Activated CD8-positive, alpha-beta T cell treated with anti-CD3 and anti-CD28 coated beads for 36 hours (primary cell): ENCODE measurements around the gene DNM3. TPM values are rescaled to one million over a fixed set of nuclear protein-coding genes. Genes with fewer than 3 reads are reported as not detected.

Experiments
- ATAC-seq: fragments of 200-7000 bp; cut with Tn5 transposase; one replicate; pipeline ENCODE4 v1.10.0; 2021; ENCODE audit warnings: mild to moderate bottlenecking, moderate library complexity
- CTCF ChIA-PET: fragments of 350-600 bp; sonication (Branson Sonifier 250); formaldehyde crosslinking; loops from one replicate; lab custom pipeline; 2021; ENCODE audit warnings: antibody characterized with exemption; lab: Charles Lee
- POLR2A ChIA-PET: fragments of 350-600 bp; sonication (Branson Sonifier 250); formaldehyde crosslinking; loops from one replicate; lab custom pipeline; 2021; ENCODE audit warnings: antibody characterized with exemption; lab: Charles Lee
- DNase-seq: peaks from one replicate; pipeline ENCODE4 v3.0.0-alpha.2; 2020
- H3K27ac Mint-ChIP-seq: one replicate; pipeline ENCODE4 v1.8.0; 2021; ENCODE audit warnings: mild to moderate bottlenecking, mixed read lengths
- H3K27me3 Mint-ChIP-seq: one replicate; pipeline ENCODE4 v1.8.0; 2021; ENCODE audit warnings: mixed read lengths
- H3K36me3 Mint-ChIP-seq: one replicate; pipeline ENCODE4 v1.8.0; 2021; ENCODE audit warnings: low read depth, mixed read lengths
- H3K4me1 Mint-ChIP-seq: one replicate; pipeline ENCODE4 v1.8.0; 2021; ENCODE audit warnings: low read depth, mixed read lengths
- H3K4me3 Mint-ChIP-seq: one replicate; pipeline ENCODE4 v1.8.0; 2021; ENCODE audit warnings: mild to moderate bottlenecking, moderate library complexity, mixed read lengths
- H3K9me3 Mint-ChIP-seq: one replicate; pipeline ENCODE4 v1.8.0; 2021; ENCODE audit warnings: mixed read lengths
- CTCF ChIP-seq: fragments of 200-600 bp; IDR thresholded peaks from one replicate; pipeline ENCODE4 v1.8.0; 2022; ENCODE audit warnings: antibody characterized with exemption, mild to moderate bottlenecking
- intact Hi-C: fragments of 100-400 bp; cut with micrococcal nuclease; formaldehyde crosslinking; loops from one replicate; pipeline ENCODE4 v1.10.0; 2022
- total RNA-seq, 2 experiments: library from RNA; stranded (reverse); gene quantifications; one replicate each; pipeline ENCODE4 v1.2.3, GENCODE V29; 2021

The DNM3 gene
- total RNA-seq, 2 experiments from 2014 or later = 0.58 to 1.1 TPM

GRCh38 chr1:172117800-172118199 is 276.5 kb downstream of the DNM3 start:
- H3K9me3 Mint-ChIP-seq = no peaks in the 10 kb centered on the region
- intact Hi-C loops = no loop called here
- H3K27ac Mint-ChIP-seq = no peak overlapping the region
- POLR2A ChIA-PET = no interaction called here
- peak; percentile 57 for DNase-seq
- peak; percentile 93 for ATAC-seq
- no peak overlapping the region for H3K4me3 Mint-ChIP-seq
- CTCF ChIA-PET = interaction anchor here (0.7 kb wide), 1 partner anchor 282 kb away, joined by 3 read pairs; no protein-coding TSS in a partner anchor
- peaks cover 19% of the 10 kb centered on the region for H3K4me1 Mint-ChIP-seq
- no peaks in the 10 kb centered on the region for H3K27me3 Mint-ChIP-seq
- no peaks in the 10 kb centered on the region for H3K36me3 Mint-ChIP-seq
- TF ChIP-seq CTCF = no peak

GRCh38 chr1:172118618-172119017 is 277.3 kb downstream of the DNM3 start:
- peaks cover 19% of the 10 kb centered on the region for H3K4me1 Mint-ChIP-seq
- no peak for DNase-seq
- ChIA-PET CTCF (interaction anchor here (0.7 to 1.4 kb wide), 2 partner anchors 281 to 325 kb away, joined by 3 read pairs; partner anchors contain the start of gene PIGC), POLR2A (no interaction called here)
- no peaks in the 10 kb centered on the region for H3K9me3 Mint-ChIP-seq
- no peak for TF ChIP-seq CTCF
- no peaks in the 10 kb centered on the region for H3K36me3 Mint-ChIP-seq
- no peak overlapping the region for H3K4me3 Mint-ChIP-seq
- ATAC-seq = no peak
- no peak overlapping the region for H3K27ac Mint-ChIP-seq
- intact Hi-C loops = no loop called here
- no peaks in the 10 kb centered on the region for H3K27me3 Mint-ChIP-seq

GRCh38 chr1:172119184-172119583 is 277.9 kb downstream of the DNM3 start:
- DNase-seq = no peak
- Mint-ChIP-seq H3K4me3 (no peak overlapping the region), H3K27ac (no peak overlapping the region), H3K36me3 (no peaks in the 10 kb centered on the region), H3K9me3 (no peaks in the 10 kb centered on the region), H3K27me3 (no peaks in the 10 kb centered on the region), H3K4me1 (peaks cover 19% of the 10 kb centered on the region)
- intact Hi-C loops = no loop called here
- no peak for TF ChIP-seq CTCF
- POLR2A ChIA-PET = no interaction called here
- CTCF ChIA-PET = interaction anchor here (1.4 kb wide), 1 partner anchor 324 kb away, joined by 3 read pairs; the partner anchor contains the start of gene PIGC
- ATAC-seq = no peak

GRCh38 chr1:172120381-172120780 is 279.1 kb downstream of the DNM3 start:
- H3K4me1 Mint-ChIP-seq = peaks cover 19% of the 10 kb centered on the region
- intact Hi-C loops = no loop called here
- ChIA-PET CTCF (no interaction called here), POLR2A (no interaction called here)
- no peak overlapping the region for H3K4me3 Mint-ChIP-seq
- ATAC-seq (no peak), DNase-seq (no peak)
- no peaks in the 10 kb centered on the region for H3K9me3 Mint-ChIP-seq
- TF ChIP-seq CTCF = no peak
- no peaks in the 10 kb centered on the region for H3K27me3 Mint-ChIP-seq
- no peaks in the 10 kb centered on the region for H3K36me3 Mint-ChIP-seq
- no peak overlapping the region for H3K27ac Mint-ChIP-seq

- POLR2A ChIA-PET = interaction anchor here (1.4 kb wide), 1 partner anchor 13 kb away, joined by 3 read pairs; no protein-coding TSS in a partner anchor
- TF ChIP-seq CTCF = no peak
- Mint-ChIP-seq H3K9me3 (no peaks in the 10 kb centered on the region), H3K4me1 (peaks cover 19% of the 10 kb centered on the region), H3K4me3 (no peak overlapping the region), H3K36me3 (no peaks in the 10 kb centered on the region), H3K27ac (no peak overlapping the region), H3K27me3 (no peaks in the 10 kb centered on the region)
- intact Hi-C loops = no loop called here
- ATAC-seq (no peak), DNase-seq (no peak)
- CTCF ChIA-PET = interaction anchor here (1.1 kb wide), 1 partner anchor 136 kb away, joined by 4 read pairs; no protein-coding TSS in a partner anchor
These were observed 279.9 kb downstream of the DNM3 start for GRCh38 chr1:172121081-172121717.
